ENCODE results near the gene CNOT6L.
"Not testable (repeated sequence)": the region's sequence is repeated elsewhere in the genome, so short reads cannot be mapped to it uniquely, and the experiment has no call there.

CNOT6L gene

GRCh38 chr4:77782102-77782835, 36.9 kb downstream of the CNOT6L start:
- no peak for DNase-seq (ENCODE audit: low read depth)

GRCh38 chr4:77780762-77781161, 38.4 kb downstream of the CNOT6L start:
- not testable (repeated sequence) for DNase-seq (ENCODE audit: low read depth)

GRCh38 chr4:77777135-77777807, 41.9 kb downstream of the CNOT6L start:
- DNase-seq (ENCODE audit: low read depth), result no peak

GRCh38 chr4:77776182-77777134, 42.7 kb downstream of the CNOT6L start:
- DNase-seq (ENCODE audit: low read depth), result no peak

- DNase-seq (ENCODE audit: low read depth), result no peak
These were observed 46.1 kb downstream of the CNOT6L start for GRCh38 chr4:77773101-77773500.

- DNase-seq (ENCODE audit: low read depth), result no peak
These were observed 47.6 kb downstream of the CNOT6L start for GRCh38 chr4:77771566-77771965.

GRCh38 chr4:77765720-77766119, 53.4 kb downstream of the CNOT6L start:
- DNase-seq (ENCODE audit: low read depth), result no peak

GRCh38 chr4:77762531-77762930, 56.6 kb downstream of the CNOT6L start:
- DNase-seq (ENCODE audit: low read depth), result no peak

- no peak for DNase-seq (ENCODE audit: low read depth)
These were observed 57.6 kb downstream of the CNOT6L start for GRCh38 chr4:77761595-77761994.

- no peak for DNase-seq (ENCODE audit: low read depth)
These were observed 60.4 kb downstream of the CNOT6L start for GRCh38 chr4:77758804-77759203.

- no peak for DNase-seq (ENCODE audit: low read depth)
These were observed 67.4 kb downstream of the CNOT6L start for GRCh38 chr4:77751764-77752163.

- DNase-seq (ENCODE audit: low read depth), result no peak
These were observed 73.4 kb downstream of the CNOT6L start for GRCh38 chr4:77745792-77746191.

- DNase-seq (ENCODE audit: low read depth), result no peak
These were observed 77.1 kb downstream of the CNOT6L start for GRCh38 chr4:77742054-77742453.

GRCh38 chr4:77740480-77740879, 78.7 kb downstream of the CNOT6L start:
- DNase-seq (ENCODE audit: low read depth), result no peak

- peak; percentile 2 for DNase-seq (ENCODE audit: low read depth)
These were observed 84.2 kb downstream of the CNOT6L start for GRCh38 chr4:77734928-77735327.

GRCh38 chr4:77731656-77732055, 87.5 kb downstream of the CNOT6L start:
- DNase-seq (ENCODE audit: low read depth), result no peak

- no peak for DNase-seq (ENCODE audit: low read depth)
These were observed 90.7 kb downstream of the CNOT6L start for GRCh38 chr4:77728420-77728819.

- no peak for DNase-seq (ENCODE audit: low read depth)
These were observed 98.1 kb downstream of the CNOT6L start for GRCh38 chr4:77721073-77721472.

- not testable (repeated sequence) for DNase-seq (ENCODE audit: low read depth)
These were observed 100.7 kb downstream of the CNOT6L start for GRCh38 chr4:77718500-77718899.

- no peak for DNase-seq (ENCODE audit: low read depth)
These were observed 103.5 kb downstream of the CNOT6L start for GRCh38 chr4:77715414-77716290.

- no peak for DNase-seq (ENCODE audit: low read depth)
These were observed 104.7 kb downstream of the CNOT6L start for GRCh38 chr4:77714514-77714913.

- no peak for DNase-seq (ENCODE audit: low read depth)
These were observed 105.3 kb downstream of the CNOT6L start for GRCh38 chr4:77713884-77714283.

All from stimulated activated CD4-positive, alpha-beta T cell treated with anti-CD3 and anti-CD28 coated beads, Interleukin-2, amount 100 ng/mL, for 4 hours (primary cell).